ENCODE measurements around the gene PRKCZ.

PRKCZ gene

GRCh38 chr1:2045468-2046173 is 4.6 kb upstream of the PRKCZ start:
- no peak for DNase-seq (ENCODE audit: low spot score)

DNA sequence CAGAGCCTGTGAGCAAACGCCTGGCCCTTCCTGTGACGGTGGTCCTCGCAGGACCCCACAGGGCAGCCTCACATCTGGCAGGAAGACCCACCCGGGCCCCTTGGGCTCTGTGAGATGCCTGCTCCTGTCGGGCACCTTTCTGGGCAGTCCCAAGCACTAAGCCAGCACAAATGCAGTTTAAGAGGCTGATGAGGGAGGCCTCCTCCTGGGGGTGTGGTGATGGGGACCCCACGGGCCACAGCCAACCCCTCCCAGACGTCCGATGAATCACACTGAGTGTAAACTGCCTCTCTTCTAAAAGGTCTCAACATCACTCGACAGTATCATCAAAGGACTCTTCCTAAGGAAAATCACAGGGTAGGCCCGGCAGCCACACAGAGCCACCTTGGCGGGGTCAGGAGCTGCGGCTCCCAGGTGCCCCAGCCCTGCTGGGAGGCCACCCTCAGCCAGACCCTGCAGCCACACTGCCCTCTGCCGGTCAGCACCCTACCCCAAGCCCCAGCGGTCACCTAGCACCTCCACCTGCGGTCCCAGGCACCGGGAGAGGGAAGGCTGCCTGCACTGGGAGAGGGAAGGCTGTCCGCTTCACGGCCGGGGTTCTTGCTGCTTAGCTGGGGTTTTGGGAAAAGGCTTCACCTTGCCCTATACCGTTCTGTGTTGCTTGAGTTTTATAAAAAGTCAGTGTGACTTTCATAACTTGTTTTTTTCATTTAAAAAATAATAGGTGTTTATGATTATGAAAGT is 3.9 kb upstream of the PRKCZ start:
- peak; percentile 30 for DNase-seq (ENCODE audit: low spot score)

GRCh38 chr1:2046953-2047748 is 3.1 kb upstream of the PRKCZ start:
- DNase-seq (ENCODE audit: low spot score) = no peak

- DNase-seq (ENCODE audit: low spot score) = no peak
Measured at GRCh38 chr1:2047749-2048729, 2.2 kb upstream of the PRKCZ start.

DNA sequence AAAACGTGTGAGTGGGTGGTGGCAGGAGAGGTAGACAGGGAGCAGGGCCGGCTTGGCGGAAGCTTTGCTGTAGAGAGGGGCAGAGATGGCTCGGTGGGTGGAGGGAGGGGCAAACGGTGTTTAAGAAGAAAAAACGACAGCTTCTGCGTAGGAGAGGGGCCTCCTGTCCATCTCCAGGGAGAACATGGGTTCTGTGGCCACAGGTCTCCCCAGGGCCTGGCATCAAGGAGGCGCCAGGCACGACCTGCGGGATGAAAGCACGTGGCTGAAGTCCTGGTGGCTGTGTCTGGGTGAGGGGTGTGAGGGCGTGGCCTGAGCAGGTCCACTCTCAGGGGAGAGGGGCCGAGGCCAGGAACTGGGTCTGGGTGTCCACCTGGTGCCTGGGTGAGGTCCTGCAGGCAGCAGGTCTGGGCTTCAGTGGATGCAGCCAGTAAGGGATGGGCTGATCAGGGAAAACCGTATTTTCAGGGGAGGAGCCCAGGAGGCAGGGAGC is 940 bp upstream of the PRKCZ start:
- no peak for DNase-seq (ENCODE audit: low spot score)

DNA sequence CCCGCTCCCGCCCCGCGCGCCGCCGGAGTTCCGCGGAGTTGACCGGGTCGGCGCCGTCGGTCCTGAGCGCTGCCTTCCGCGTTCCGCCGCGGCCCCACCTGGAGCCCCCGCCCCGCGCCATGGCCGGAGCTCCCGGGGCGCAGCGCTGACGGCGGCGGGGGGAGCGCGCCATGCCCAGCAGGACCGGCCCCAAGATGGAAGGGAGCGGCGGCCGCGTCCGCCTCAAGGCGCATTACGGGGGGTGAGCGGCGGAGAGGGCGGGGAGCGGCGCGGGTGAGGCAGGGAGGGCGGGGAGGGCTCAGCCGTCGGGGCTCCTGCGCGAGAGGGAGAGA is 216 bp downstream of the PRKCZ start:
- DNase-seq (ENCODE audit: low spot score) = no peak

- DNase-seq (ENCODE audit: low spot score) = no peak
Measured at GRCh38 chr1:2050793-2051682, 827 bp downstream of the PRKCZ start.

DNA sequence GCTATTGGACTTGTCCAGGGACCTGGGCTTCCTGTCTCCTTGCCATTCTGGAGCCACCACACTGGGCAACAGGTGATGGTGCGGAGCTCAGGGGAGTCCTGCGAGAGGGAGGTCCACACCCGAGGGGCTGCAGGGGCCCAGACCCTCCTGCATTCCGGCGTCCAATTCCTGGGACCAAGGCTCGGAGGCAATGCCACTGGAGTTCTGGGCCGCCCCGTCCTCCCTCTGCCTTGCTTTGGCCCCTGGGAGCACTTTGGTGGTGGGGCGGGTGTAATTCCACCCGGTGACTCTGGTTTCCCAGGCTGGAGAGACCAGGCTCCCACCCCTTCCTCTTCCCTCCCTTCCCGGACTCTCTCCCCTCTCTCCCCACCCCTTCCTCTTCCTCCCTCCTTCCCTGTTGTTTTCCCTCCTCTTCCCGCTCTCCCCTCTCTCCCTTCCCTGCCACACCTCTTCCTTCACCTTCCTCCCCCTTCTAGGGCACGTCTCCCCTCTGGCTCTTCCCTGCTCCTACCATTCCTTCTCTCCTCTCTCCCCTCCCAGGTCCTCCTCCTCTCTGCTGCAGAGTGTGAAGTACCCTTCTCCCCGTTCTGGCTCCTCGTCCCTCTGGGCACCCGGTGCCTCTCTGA is 2.0 kb downstream of the PRKCZ start:
- no peak for DNase-seq (ENCODE audit: low spot score)

- no peak for DNase-seq (ENCODE audit: low spot score)
Measured at GRCh38 chr1:2052756-2053155, 2.5 kb downstream of the PRKCZ start.

DNA sequence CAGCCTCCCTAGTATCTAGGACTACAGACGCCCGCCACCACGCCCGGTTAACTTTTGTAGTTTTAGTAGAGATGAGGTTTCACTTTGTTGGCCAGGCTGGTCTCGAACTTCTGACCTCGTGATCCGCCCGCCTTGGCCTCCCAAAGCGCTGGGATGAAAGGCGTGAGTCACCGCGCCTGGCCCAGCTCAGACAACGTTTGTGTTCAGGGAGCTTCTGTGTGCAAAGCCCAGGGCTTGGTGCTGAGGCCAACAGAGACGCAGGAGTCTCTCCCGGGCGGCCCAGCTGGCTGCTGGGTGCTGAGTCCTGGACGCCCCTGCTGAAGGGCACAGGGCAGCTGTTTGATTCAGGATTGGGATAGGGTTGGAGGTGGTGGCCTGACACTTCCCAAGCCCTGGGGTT is 3.0 kb downstream of the PRKCZ start:
- DNase-seq (ENCODE audit: low spot score) = no peak

DNA sequence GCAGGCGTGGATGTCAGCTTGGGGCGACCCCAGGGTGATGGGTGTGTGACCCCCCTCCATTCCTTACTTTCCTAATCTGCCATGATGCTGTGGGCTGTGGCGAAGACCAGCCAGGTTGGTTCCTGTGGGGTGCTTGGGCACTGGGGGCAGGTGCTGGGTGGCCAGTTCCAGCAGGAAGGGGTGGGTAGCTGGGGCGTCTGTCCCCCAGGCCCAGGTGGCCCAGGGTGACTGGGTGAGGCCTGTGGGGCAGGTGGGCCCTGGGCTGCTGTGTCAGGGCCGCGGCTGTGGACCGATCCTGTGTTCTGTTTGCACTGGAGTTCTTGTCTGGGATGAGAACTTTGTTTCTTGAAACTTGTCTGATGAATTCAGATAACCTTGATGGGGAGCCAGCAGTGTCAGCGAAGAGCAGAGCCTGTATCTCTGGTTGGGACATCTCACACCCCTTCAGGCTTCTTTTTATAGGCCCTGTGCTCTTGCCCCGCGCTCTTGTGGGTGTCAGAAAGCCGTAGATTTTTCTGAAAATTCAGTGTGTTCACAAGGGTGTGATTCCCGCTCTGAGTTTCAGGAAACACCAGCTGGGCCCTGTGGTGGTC is 3.7 kb downstream of the PRKCZ start:
- no peak for DNase-seq (ENCODE audit: low spot score)

- DNase-seq (ENCODE audit: low spot score) = no peak
Measured at GRCh38 chr1:2054560-2054959, 4.3 kb downstream of the PRKCZ start.

DNA sequence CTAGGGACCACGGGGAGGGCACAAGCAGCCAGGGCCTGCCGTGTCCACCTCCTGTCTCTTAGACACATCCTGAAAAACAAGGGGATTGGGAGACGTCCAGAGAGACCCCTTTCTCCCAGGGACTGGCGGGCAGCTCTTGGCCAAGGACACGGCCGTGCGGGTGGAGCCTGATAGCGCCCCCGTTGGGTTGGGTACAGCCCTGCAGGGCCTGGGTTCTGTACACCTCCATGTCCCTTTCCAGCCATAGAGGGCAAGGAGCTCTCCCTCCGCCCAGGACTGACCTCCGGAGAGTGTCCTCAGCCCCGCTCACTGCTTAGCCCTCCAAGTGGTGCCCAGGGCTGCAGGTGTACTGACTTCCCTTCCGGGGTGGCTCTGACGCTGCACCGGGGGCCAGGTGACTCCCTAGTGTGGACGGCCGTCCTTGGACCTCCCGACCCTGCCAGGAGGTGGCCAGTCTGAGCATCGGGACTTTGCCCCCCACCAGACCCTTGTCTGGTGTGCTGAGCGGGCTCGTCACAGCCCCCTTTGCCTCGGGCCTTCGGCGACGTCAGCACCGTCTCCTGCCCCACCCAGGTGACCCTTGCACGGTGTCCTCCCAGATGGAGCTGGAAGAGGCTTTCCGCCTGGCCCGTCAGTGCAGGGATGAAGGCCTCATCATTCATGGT is 5.8 kb downstream of the PRKCZ start:
- DNase-seq (ENCODE audit: low spot score) = no peak

DNA sequence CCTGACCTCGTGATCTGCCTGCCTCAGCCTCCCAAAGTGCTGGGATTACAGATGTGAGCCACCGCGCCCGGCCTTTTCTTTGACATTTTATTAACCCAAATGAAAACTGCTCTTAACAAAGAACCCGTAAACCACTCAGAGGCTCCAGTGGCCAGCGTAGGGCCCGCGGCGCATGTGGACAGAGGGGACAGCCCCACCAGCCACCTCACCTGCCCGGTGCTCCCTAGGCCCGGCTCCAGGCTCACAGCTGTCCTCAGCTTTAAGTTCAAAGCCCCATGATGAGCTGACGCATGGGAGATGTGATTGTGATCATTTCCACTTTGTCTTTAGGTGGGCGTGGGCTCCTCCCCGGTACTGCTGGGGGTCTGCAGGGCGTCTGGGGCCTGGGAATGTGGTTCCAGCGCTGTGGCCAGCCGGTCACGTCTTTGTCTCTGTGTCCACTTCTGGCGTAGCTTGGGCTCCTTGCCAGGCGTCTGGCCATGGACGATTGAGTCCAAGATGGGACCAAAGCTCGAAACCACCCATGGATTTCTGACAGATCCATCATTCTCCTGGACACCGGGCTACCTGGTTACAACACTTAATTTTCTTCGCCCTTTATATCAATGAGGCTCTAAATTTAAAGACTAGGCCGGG is 6.9 kb downstream of the PRKCZ start:
- DNase-seq (ENCODE audit: low spot score) = no peak

GRCh38 chr1:2059290-2059953 is 9.2 kb downstream of the PRKCZ start:
- DNase-seq (ENCODE audit: low spot score) = no peak

DNA sequence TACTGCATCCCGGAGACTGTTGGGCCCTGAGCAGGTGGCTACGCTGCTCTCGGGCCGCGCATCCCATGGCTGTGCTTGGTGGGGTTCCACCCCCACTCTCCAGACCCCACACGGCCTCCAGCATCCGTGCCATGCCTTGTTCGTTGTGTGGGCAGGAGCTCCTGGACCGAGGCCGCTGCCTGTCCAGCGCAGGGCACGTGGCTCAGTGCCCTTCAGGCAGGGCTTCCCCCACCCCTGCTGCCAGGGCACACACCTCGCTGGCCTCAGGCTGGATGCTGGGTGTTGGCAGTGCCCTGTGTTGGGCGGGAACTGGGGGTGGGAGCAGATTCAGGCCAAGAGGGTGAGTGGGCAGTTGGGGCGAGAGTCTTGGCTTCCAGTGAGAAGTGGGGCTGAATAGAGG is 9.9 kb downstream of the PRKCZ start:
- DNase-seq (ENCODE audit: low spot score) = no peak

DNA sequence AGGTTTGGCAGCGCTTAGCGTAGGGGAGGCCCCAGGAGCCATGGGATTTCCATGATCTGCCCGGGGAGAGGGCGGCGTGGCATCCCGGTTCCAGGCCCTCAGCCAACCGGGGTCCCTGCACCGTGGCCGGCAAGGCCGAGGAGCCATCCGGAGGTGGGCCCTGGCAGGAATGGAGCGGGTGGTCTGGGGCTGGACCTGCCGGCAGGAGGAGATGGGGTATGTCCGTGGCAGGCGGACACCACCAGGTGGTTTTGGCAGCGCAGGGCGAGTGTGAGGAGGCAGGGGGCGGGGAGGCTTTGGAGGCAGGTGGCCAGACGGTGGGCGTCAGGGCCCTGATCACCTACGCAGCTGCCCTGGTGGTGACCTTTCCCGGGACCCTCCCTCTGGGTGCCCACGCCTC is 10.3 kb downstream of the PRKCZ start:
- DNase-seq (ENCODE audit: low spot score) = no peak

All from CD4-positive, alpha-beta T cell treated with Interleukin-6 at 100 ng/mL for 8 hours (primary cell).